Stimulated activated CD8-positive, alpha-beta memory T cell treated with anti-CD3 and anti-CD28 coated beads, Interleukin-4, amount 100 ng/mL, for 1 hour (primary cell): ENCODE measurements around the gene AKAP12.

Experiments used
- DNase-seq, 2 donors: peaks; one replicate each; pipeline ENCODE4 v3.0.0-alpha.2; 2020; ENCODE audit warnings: low read depth in 2 of 2, low spot score in 1 of 2

AKAP12 gene

GRCh38 chr6:151236668-151237401 is 2.9 kb upstream of the AKAP12 start:
- no peak for DNase-seq

DNA sequence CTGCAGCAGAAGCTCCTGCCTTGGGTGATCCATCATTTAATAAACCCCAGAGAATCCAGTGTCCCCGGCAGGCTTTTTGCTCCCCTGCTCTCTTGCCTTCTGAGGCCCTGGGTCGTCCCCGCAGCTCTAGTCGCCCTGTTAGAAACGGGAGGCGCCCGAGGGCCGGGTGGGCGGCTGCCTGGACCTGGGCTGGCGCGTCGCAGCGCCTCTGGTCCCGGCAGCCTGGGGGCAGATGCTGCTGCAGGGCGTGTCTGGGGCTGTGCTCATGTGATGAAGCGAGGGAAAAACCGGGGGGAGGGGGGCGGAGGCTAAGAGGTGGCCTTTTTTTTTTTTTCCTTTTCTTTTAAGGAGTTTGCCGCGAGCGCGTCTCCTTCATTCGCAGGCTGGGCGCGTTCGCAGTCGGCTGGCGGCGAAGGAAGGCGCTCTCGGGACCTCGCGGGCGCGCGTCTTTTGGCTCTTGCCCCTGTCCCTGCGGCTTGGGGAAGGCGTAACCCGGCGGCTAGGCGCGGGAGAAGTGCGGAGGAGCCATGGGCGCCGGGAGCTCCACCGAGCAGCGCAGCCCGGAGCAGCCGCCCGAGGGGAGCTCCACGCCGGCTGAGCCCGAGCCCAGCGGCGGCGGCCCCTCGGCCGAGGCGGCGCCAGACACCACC is 394 bp downstream of the AKAP12 start:
- no peak for DNase-seq

- no peak for DNase-seq
Measured at GRCh38 chr6:151240791-151241642, 1.2 kb downstream of the AKAP12 start.

- no peak for DNase-seq
Measured at GRCh38 chr6:151241853-151242252, 2.1 kb downstream of the AKAP12 start.

- DNase-seq: no peak
Measured at GRCh38 chr6:151242420-151242861, 2.7 kb downstream of the AKAP12 start.

- DNase-seq: no peak
Measured at GRCh38 chr6:151243481-151243880, 3.7 kb downstream of the AKAP12 start.

DNA sequence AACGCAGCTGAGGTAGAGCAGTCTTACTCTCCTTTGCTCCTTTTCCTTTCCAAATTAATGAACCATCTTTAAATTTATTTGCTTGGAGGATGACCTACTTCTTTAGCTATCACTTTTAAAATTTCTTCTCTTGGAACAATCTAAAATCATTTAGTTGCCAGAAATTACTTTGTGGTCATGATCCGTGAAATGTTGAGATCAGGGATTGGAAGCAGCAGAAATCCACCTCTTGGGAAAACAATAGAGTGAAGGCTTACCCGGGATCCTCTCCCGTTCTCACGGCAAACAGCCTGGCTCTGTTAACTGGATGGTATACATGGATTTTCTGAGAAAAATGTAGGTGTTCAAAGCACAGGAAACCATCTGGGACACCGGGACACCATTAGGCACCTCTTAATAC is 7.7 kb downstream of the AKAP12 start:
- DNase-seq: no peak

DNA sequence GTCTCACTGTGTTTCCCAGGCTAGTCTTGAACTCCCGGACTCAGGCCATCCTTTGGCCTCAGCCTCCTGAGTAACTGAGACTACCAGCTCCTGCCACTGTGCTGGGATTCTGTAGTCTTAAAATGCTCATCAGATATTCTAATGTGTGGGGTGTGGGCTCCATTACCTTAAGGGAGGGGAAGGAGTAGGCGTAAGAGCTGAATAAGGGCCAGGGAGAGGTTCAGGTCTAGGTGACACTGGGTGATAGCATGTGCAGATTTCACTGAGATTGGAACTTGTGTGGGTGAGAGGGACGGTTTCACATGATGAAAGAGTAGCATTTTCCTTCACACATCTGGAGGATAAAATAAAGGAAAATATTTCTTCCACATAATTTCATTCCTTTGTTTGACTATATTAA is 8.5 kb downstream of the AKAP12 start:
- no peak for DNase-seq

GRCh38 chr6:151252634-151253033 is 12.9 kb downstream of the AKAP12 start:
- DNase-seq: no peak

DNA sequence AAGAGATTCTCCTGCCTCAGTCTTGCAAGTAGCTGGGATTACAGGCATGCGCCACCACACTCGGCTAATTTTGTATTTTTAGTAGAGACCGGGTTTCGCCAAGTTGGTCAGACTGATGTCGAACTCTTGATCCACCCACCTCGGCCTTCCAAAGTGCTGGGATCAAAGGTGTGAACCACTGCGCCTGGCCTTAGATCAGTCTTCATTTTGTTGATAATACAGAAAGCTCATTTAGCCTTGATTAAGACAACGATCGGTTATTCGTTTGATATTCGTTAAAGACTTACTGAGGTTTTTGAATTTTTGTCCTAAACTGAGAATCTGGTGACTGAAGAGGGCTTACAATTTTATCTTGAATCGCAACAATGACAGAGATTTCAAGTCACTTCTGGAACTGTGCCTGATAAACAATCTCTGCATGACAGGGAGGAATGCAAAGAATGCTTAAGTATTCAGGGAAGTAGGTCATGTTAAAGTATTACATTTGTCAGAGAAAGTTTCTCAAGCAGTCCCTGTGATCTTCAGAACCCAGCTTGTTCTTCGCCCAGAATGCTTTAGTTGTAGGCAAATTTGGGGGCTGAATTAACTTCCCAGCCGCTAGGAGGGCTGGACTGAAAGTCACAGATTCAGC is 14.8 kb downstream of the AKAP12 start:
- no peak for DNase-seq

- DNase-seq: no peak
Measured at GRCh38 chr6:151255811-151256210, 16.0 kb downstream of the AKAP12 start.

- DNase-seq: no peak
Measured at GRCh38 chr6:151257985-151258445, 18.2 kb downstream of the AKAP12 start.

DNA sequence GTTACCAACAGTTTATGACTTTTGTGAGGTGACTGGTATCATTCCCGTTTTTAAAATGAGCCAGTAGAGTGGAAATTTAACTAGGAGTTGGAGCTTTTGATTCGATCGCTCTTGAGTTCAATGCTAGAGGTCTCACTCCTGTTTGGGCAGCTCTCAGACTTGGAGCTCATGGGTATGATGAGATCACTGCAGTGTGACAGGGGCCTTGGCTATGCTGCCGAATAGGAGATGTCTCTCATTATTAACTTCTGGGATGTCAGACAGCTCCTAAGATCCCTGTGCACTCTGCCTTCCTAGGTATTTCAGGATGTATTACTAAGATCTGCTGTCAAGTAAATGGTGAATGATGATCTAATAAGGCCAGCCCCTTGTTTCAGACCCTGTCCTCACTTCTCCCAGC is 20.4 kb downstream of the AKAP12 start:
- no peak for DNase-seq

- no peak for DNase-seq
Measured at GRCh38 chr6:151263035-151263434, 23.3 kb downstream of the AKAP12 start.

DNA sequence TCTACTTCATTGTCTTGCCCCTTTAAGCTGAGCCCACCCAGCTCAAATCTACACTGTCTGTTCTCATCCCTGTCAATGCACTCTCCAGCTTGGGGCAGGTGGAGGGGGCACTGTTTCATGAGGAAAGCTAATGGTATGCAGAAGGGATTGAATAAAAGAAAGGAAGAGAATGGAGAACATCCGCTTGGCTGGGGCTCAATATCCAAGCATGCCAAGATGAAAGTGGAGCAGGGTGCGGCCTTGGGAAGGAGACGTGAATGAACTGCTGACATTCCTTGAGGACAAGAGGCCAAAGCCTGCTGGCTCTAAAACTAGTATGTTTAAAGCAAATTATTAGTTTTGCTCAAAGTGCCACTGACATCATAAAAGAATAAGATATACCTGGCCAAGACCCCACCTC is 24.2 kb downstream of the AKAP12 start:
- DNase-seq: no peak

- no peak for DNase-seq
Measured at GRCh38 chr6:151265282-151265681, 25.5 kb downstream of the AKAP12 start.

- no peak for DNase-seq
Measured at GRCh38 chr6:151269321-151269995, 29.7 kb downstream of the AKAP12 start.

GRCh38 chr6:151275121-151275520 is 35.4 kb downstream of the AKAP12 start:
- no peak for DNase-seq

DNA sequence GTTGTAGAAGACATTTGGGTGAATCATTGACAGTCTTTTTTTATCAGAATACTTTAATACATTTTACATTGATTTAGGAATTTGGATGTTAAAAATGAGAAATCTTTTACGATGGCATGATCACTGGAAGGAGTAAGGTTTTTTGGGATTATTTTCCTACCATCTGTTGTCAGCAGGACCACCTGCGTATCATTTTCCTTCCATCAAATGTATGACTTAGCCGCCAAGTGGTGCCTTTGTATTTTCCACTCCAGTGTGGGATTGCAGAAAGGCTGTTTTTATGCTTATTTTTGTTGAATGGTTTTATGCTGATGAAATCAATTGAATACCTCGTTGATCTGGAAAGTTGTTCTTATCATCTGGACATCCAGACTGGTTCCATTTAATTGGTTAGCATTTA is 35.8 kb downstream of the AKAP12 start:
- DNase-seq: no peak

DNA sequence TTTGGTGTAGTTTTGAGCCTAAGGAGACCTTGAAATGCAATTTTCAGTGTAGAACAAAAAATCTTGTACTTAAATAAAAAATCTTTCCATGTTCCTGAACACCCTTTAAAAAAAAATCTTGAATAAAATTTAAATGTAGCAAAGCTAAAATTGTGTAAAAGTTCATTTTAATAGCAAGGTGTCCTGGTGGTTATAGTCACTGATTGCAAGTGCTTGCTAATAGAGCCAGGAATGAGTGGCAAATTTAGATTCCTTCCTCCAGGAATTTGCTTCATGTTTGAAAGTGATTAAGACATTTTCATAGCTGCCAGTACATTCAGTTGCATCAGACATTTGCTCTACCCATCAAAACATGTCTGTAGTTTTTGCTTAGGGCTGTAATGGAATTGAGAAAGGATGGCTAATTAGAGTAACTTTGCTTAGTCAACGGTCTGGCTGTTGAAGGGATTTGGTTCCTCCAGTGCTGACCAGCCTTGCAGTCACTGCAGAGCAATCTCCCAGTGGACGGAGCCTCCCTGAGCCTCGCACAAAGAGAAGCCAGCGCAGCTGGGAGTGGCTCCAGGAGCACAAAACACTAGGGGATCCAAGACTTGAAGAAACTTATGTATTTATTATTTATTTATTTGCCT is 36.5 kb downstream of the AKAP12 start:
- DNase-seq: no peak
